Activated T-helper 1 cell treated with anti-CD3 and anti-CD28 coated beads, Interleukin-12 subunit alpha, Interleukin-12 subunit beta, Interleukin-2, Interleukin-4 antibody, amounts not matched to agents 30 ng/mL and 10 ng/mL and 1 ng/mL, durations not matched to agents 14 hours and 24 hours and 36 hours (primary cell): ENCODE measurements around the gene TGFB3. TPM values are rescaled to one million over a fixed set of nuclear protein-coding genes. Genes with fewer than 3 reads are reported as not detected.

ENCODE experiments used
- DNase-seq: peaks from one replicate; pipeline ENCODE4 v3.0.0; 2021; ENCODE audit warnings: low spot score
- H3K27ac Mint-ChIP-seq: one replicate; pipeline ENCODE4 v1.8.0; 2021; ENCODE audit warnings: mild to moderate bottlenecking, mixed read lengths
- H3K27me3 Mint-ChIP-seq: one replicate; pipeline ENCODE4 v1.8.0; 2022; ENCODE audit warnings: mild to moderate bottlenecking, moderate library complexity, mixed read lengths; ENCODE audit not compliant: insufficient read depth
- H3K36me3 Mint-ChIP-seq: one replicate; pipeline ENCODE4 v1.8.0; 2021; ENCODE audit warnings: low read depth, mixed read lengths
- H3K4me1 Mint-ChIP-seq: one replicate; pipeline ENCODE4 v1.8.0; 2021; ENCODE audit warnings: low read depth, mixed read lengths
- H3K4me3 Mint-ChIP-seq: one replicate; pipeline ENCODE4 v1.8.0; 2021; ENCODE audit warnings: mild to moderate bottlenecking, moderate library complexity, mixed read lengths
- H3K9me3 Mint-ChIP-seq: one replicate; pipeline ENCODE4 v1.8.0; 2021; ENCODE audit warnings: mixed read lengths
- intact Hi-C: fragments of 100-400 bp; cut with micrococcal nuclease; formaldehyde crosslinking; loops from one replicate; pipeline ENCODE4 v1.15.1; 2024
- total RNA-seq: library from RNA; stranded (reverse); gene quantifications from 2 replicates; pipeline ENCODE4 v1.2.3, GENCODE V29; 2022

Gene TGFB3
- total RNA-seq, 1 donor from 2014 or later = 2.2 TPM

DNA sequence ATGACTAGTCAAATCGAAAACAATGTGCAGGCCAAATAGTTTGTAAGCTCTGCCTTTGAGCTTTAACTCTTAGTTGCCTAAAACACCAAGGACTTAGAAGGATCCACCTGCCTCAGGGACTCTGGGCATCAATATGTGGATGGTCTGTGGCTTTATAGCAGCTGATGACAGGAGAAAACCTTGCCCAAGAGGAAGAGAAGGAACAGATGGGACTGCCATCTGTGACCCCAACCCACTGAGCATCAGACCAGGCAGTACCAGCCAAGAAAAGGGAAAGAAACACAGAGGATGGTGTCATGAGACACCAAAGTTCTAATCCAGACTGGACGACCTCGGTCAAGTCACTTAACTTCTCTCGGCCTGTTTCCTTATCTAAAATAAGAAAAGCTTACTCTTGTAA, 12.7 kb downstream of the TGFB3 start:
- Mint-ChIP-seq H3K9me3 (no peaks in the 10 kb centered on the region), H3K36me3 (no peaks in the 10 kb centered on the region), H3K4me1 (no peaks in the 10 kb centered on the region), H3K4me3 (no peak overlapping the region), H3K27me3 (no peaks in the 10 kb centered on the region), H3K27ac (no peak overlapping the region)
- intact Hi-C loops = no loop called here
- DNase-seq = no peak

DNA sequence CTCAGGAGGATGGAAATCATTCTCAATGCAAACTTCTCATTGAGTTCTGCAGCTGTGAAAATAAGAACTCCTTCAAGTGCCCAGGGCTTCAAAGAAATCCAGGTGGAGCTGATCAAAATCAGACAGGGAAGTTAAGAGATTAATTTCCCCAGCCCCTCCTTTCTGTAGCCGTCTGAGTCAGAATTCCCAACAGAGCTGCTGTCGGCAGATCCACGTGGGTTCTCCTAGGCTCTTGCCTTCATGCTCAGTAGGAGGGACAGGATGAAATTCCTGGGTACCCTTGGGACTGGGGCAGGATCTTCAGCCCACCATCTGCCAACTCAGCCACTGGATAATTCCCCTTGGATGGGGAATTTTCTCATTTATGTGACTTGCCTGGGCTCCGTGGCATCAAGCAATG, 13.3 kb downstream of the TGFB3 start:
- no peaks in the 10 kb centered on the region for H3K36me3 Mint-ChIP-seq
- no peak for DNase-seq
- intact Hi-C loops = no loop called here
- H3K27ac Mint-ChIP-seq = no peak overlapping the region
- no peaks in the 10 kb centered on the region for H3K27me3 Mint-ChIP-seq
- H3K4me3 Mint-ChIP-seq = no peak overlapping the region
- no peaks in the 10 kb centered on the region for H3K4me1 Mint-ChIP-seq
- no peaks in the 10 kb centered on the region for H3K9me3 Mint-ChIP-seq

DNA sequence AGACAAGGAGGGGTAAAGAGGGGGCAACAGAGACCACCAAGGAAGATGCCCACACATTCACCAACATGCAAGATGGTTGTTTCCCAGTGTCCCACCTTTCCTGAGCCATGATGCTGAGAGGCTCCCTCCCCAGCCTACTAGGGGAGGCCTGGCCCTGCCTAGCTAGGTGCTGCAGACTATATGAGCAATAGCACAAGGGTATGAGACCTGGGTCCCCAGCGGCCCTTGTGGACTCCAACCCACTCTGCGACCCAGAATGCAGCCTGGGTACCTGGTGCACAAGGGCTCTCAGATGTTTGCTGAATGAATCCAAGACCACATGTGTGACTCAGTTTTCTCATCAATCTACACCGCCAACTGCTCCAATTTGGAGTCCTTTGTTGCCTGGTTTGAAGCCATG, 13.9 kb downstream of the TGFB3 start:
- H3K4me3 Mint-ChIP-seq = no peak overlapping the region
- no peaks in the 10 kb centered on the region for H3K36me3 Mint-ChIP-seq
- no peak for DNase-seq
- no peaks in the 10 kb centered on the region for H3K4me1 Mint-ChIP-seq
- H3K27me3 Mint-ChIP-seq = no peaks in the 10 kb centered on the region
- no peak overlapping the region for H3K27ac Mint-ChIP-seq
- intact Hi-C loops = no loop called here
- H3K9me3 Mint-ChIP-seq = no peaks in the 10 kb centered on the region

DNA sequence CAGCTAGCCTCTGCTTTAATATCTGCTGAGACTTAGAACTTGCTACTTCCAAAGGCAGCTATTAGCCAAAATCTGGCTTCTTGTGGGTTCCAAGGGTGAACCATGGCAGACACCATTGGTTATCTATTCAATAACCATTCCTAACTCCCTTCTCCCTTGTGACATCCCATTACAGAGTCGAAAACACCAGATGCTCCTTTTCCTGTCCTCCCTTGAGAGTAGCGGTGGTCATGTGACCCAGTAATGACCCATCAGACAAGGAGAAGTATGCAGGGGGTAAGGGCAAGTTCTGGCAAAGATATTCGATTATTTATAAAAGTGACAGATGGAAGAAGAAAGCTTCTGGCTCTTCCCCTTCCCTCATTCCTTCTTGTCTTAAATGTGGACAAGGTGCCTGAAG, 20.1 kb downstream of the TGFB3 start:
- H3K27ac Mint-ChIP-seq = no peak overlapping the region
- no peaks in the 10 kb centered on the region for H3K9me3 Mint-ChIP-seq
- H3K4me1 Mint-ChIP-seq = no peaks in the 10 kb centered on the region
- intact Hi-C loops = no loop called here
- H3K36me3 Mint-ChIP-seq = no peaks in the 10 kb centered on the region
- no peaks in the 10 kb centered on the region for H3K27me3 Mint-ChIP-seq
- H3K4me3 Mint-ChIP-seq = no peak overlapping the region
- DNase-seq = no peak

- H3K27me3 Mint-ChIP-seq = no peaks in the 10 kb centered on the region
- intact Hi-C loops = no loop called here
- H3K9me3 Mint-ChIP-seq = no peaks in the 10 kb centered on the region
- H3K36me3 Mint-ChIP-seq = no peaks in the 10 kb centered on the region
- DNase-seq = no peak
- no peak overlapping the region for H3K4me3 Mint-ChIP-seq
- H3K27ac Mint-ChIP-seq = peak overlapping the region; percentile 5
- H3K4me1 Mint-ChIP-seq = no peaks in the 10 kb centered on the region
These were observed 21.6 kb downstream of the TGFB3 start for GRCh38 chr14:75960231-75960630.

DNA sequence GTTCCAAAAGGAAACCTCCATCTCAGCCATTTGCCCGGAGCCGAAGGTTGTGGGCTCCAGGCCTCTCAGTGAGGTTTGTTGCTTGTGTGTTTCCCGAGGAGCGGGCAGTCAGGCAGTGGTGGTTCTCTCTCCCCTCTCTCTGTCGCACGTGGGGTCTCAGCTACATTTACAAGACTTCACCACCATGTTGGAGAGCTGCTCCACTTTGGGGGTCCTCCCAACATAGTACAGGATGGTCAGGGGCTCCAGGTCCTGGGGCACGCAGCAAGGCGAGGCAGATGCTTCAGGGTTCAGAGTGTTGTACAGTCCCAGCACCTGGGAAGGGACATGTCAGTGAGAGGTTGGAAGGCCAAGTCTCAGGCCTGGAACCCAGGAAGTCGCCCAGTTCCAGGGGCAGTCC, 22.8 kb downstream of the TGFB3 start:
- no peaks in the 10 kb centered on the region for H3K4me1 Mint-ChIP-seq
- peaks cover 1% of the 10 kb centered on the region for H3K36me3 Mint-ChIP-seq
- no peaks in the 10 kb centered on the region for H3K27me3 Mint-ChIP-seq
- no peak overlapping the region for H3K4me3 Mint-ChIP-seq
- no peaks in the 10 kb centered on the region for H3K9me3 Mint-ChIP-seq
- no peak overlapping the region for H3K27ac Mint-ChIP-seq
- intact Hi-C loops = no loop called here
- DNase-seq = no peak

- intact Hi-C loops = no loop called here
- no peaks in the 10 kb centered on the region for H3K27me3 Mint-ChIP-seq
- H3K36me3 Mint-ChIP-seq = peaks cover 1% of the 10 kb centered on the region
- peaks cover 4% of the 10 kb centered on the region for H3K9me3 Mint-ChIP-seq
- H3K27ac Mint-ChIP-seq = no peak overlapping the region
- H3K4me3 Mint-ChIP-seq = no peak overlapping the region
- no peak for DNase-seq
- no peaks in the 10 kb centered on the region for H3K4me1 Mint-ChIP-seq
These were observed 29.3 kb downstream of the TGFB3 start for GRCh38 chr14:75952489-75952888.

DNA sequence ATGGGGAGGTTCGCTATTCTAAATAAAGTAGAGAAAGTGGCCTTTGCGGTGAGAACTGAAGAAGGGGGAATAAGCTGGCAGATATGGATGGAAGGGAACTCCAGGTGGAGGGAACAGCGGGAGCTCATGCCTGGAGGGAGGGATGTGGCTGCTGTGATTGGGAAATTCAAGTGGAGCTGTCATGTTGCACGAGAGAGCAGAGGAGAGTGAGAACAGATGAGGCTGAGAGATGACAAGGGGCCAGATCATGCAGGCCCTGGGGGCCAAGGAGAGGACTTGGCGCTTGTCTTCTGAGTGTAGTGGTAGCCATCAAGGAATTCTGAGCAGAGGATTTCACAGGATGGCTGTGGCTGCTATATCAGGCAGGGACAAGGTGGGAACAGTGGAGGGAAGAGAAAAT, 35.0 kb downstream of the TGFB3 start:
- H3K27ac Mint-ChIP-seq = no peak overlapping the region
- no peaks in the 10 kb centered on the region for H3K9me3 Mint-ChIP-seq
- no peak for DNase-seq
- H3K4me1 Mint-ChIP-seq = no peaks in the 10 kb centered on the region
- H3K4me3 Mint-ChIP-seq = no peak overlapping the region
- peaks cover 1% of the 10 kb centered on the region for H3K36me3 Mint-ChIP-seq
- H3K27me3 Mint-ChIP-seq = no peaks in the 10 kb centered on the region
- intact Hi-C loops = no loop called here

GRCh38 chr14:75944607-75945241, 37.1 kb downstream of the TGFB3 start:
- H3K36me3 Mint-ChIP-seq = peaks cover 1% of the 10 kb centered on the region
- H3K27ac Mint-ChIP-seq = no peak overlapping the region
- no peak overlapping the region for H3K4me3 Mint-ChIP-seq
- no peaks in the 10 kb centered on the region for H3K4me1 Mint-ChIP-seq
- intact Hi-C loops = no loop called here
- H3K9me3 Mint-ChIP-seq = no peaks in the 10 kb centered on the region
- H3K27me3 Mint-ChIP-seq = no peaks in the 10 kb centered on the region
- no peak for DNase-seq

- Mint-ChIP-seq H3K27me3 (no peaks in the 10 kb centered on the region), H3K4me3 (no peak overlapping the region), H3K4me1 (no peaks in the 10 kb centered on the region), H3K27ac (no peak overlapping the region), H3K9me3 (no peaks in the 10 kb centered on the region), H3K36me3 (peaks cover 1% of the 10 kb centered on the region)
- DNase-seq = no peak
- intact Hi-C loops = no loop called here
These were observed 40.8 kb downstream of the TGFB3 start for GRCh38 chr14:75941030-75941429.

- intact Hi-C loops = no loop called here
These were observed 42.6 kb downstream of the TGFB3 start for GRCh38 chr14:75939200-75939599.

DNA sequence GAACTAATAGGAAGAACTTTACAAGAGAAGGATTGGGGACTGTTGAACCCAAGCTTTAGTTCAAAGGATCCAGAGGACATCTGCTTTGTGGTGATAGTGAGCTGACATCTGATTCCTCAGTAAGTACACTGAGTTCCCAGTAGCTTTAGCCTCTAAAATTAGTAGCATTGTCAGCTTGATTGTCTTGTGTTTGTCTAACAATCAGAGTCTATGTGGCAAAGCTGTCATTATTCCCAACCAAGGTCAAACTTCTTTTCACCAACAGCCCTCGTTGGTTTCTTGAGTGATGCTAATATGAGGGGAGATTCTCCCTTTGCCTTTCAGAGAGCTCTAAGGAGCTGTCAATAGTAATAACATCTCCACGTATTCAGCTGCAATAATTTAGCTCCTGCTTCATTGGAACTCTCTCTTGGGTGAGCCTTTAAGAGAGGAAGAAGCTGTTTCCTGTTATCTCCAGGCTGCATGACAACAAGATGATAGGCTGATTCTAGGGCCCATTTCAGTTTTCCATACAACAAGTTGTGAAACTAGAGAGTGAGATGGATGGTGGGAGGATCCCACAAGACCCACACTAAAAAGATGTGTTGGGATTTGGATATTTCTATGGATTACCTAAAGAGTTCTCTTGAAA, 46.7 kb downstream of the TGFB3 start:
- intact Hi-C loops = no loop called here
- H3K36me3 Mint-ChIP-seq = no peaks in the 10 kb centered on the region
- peaks cover 12% of the 10 kb centered on the region for H3K4me1 Mint-ChIP-seq
- H3K4me3 Mint-ChIP-seq = no peak overlapping the region
- no peak for DNase-seq
- H3K9me3 Mint-ChIP-seq = no peaks in the 10 kb centered on the region
- H3K27me3 Mint-ChIP-seq = no peaks in the 10 kb centered on the region
- no peak overlapping the region for H3K27ac Mint-ChIP-seq

More at GRCh38 chr14:75939200-75939599, 42.6 kb downstream of the TGFB3 start:
- Mint-ChIP-seq H3K9me3 (no peaks in the 10 kb centered on the region), H3K4me1 (peaks cover 12% of the 10 kb centered on the region), H3K27me3 (no peaks in the 10 kb centered on the region), H3K36me3 (peaks cover 1% of the 10 kb centered on the region), H3K4me3 (no peak overlapping the region), H3K27ac (no peak overlapping the region)
- DNase-seq = no peak

- H3K36me3 Mint-ChIP-seq = no peaks in the 10 kb centered on the region
- H3K27me3 Mint-ChIP-seq = no peaks in the 10 kb centered on the region
- H3K9me3 Mint-ChIP-seq = no peaks in the 10 kb centered on the region
- H3K27ac Mint-ChIP-seq = no peak overlapping the region
- intact Hi-C loops = no loop called here
- DNase-seq = no peak
- H3K4me3 Mint-ChIP-seq = no peak overlapping the region
- peaks cover 12% of the 10 kb centered on the region for H3K4me1 Mint-ChIP-seq
These were observed 48.0 kb downstream of the TGFB3 start for GRCh38 chr14:75933712-75934296.
